WERI-Rb-1 (cell line): ENCODE data around the gene CD63.

ENCODE experiments used
- DNase-seq: peaks from one replicate; pipeline ENCODE4 v3.0.0-alpha.2; 2020
- H3K27ac ChIP-seq: fragments of 250-450 bp; sonication (Bioruptor Pico); 2 replicates; pipeline ENCODE4 v1.5.1; 2020; ENCODE audit warnings: mild to moderate bottlenecking, moderate library complexity
- H3K27me3 ChIP-seq: fragments of 250-450 bp; sonication (Bioruptor Pico); 2 replicates; pipeline ENCODE4 v1.5.1; 2021; ENCODE audit warnings: mild to moderate bottlenecking, low read depth, moderate library complexity; ENCODE audit not compliant: insufficient read depth, severe bottlenecking
- H3K36me3 ChIP-seq: fragments of 250-450 bp; sonication (Bioruptor Pico); 2 replicates; pipeline ENCODE4 v1.5.1; 2020; ENCODE audit warnings: mild to moderate bottlenecking, moderate library complexity
- H3K4me3 ChIP-seq: 2 replicates; pipeline ENCODE4 v1.5.1; 2011; ENCODE audit warnings: low read depth, mild to moderate bottlenecking, control low read depth, low read length
- H3K9me3 ChIP-seq: fragments of 250-450 bp; sonication (Bioruptor Pico); 2 replicates; pipeline ENCODE4 v1.5.1; 2021; ENCODE audit warnings: mild to moderate bottlenecking, moderate library complexity; ENCODE audit not compliant: severe bottlenecking
- CTCF ChIP-seq: IDR thresholded peaks from 2 replicates; pipeline ENCODE4 v1.5.1; 2011; ENCODE audit warnings: low read depth, mild to moderate bottlenecking, control low read depth, inconsistent platforms, low read length

The CD63 gene

DNA sequence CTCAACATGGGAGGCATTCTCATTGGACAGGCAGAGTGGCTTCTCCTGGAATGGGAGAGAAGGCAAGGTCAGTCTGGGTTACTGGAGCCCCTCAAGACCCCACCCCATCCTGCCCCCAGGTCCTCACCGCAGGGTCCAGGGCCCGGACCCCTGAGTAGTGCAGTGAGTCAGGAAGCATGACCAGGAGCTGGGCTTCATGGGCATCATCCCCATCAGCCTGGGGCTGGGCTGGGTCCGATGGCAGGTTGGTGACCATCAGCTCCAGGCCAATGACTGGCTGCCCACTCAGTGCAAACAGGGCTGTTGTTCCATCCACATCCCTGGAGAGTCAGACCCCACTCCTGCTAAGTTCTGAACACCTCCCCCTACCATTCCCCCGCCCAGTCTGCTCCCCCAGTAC is 34.2 kb downstream of the CD63 start:
- H3K27me3 ChIP-seq = no peaks in the 10 kb centered on the region
- H3K27ac ChIP-seq = no peak overlapping the region
- H3K36me3 ChIP-seq = peaks cover 5% of the 10 kb centered on the region; the same call in 1 of the 2 replicates
- H3K4me3 ChIP-seq = no peak overlapping the region
- DNase-seq = no peak
- TF ChIP-seq CTCF = no peak
- H3K9me3 ChIP-seq = no peaks in the 10 kb centered on the region

GRCh38 chr12:55694188-55694515 is 34.7 kb downstream of the CD63 start:
- H3K36me3 ChIP-seq = peaks cover 5% of the 10 kb centered on the region; the same call in 1 of the 2 replicates
- no peaks in the 10 kb centered on the region for H3K9me3 ChIP-seq
- no peak for TF ChIP-seq CTCF
- no peak overlapping the region for H3K4me3 ChIP-seq
- H3K27ac ChIP-seq = no peak overlapping the region
- no peaks in the 10 kb centered on the region for H3K27me3 ChIP-seq
- DNase-seq = no peak

GRCh38 chr12:55693323-55694187 is 35.3 kb downstream of the CD63 start:
- Histone ChIP-seq H3K4me3 (no peak overlapping the region), H3K27ac (no peak overlapping the region), H3K36me3 (peaks cover 5% of the 10 kb centered on the region; the same call in 1 of the 2 replicates), H3K9me3 (no peaks in the 10 kb centered on the region), H3K27me3 (no peaks in the 10 kb centered on the region)
- DNase-seq = no peak
- TF ChIP-seq CTCF = no peak

DNA sequence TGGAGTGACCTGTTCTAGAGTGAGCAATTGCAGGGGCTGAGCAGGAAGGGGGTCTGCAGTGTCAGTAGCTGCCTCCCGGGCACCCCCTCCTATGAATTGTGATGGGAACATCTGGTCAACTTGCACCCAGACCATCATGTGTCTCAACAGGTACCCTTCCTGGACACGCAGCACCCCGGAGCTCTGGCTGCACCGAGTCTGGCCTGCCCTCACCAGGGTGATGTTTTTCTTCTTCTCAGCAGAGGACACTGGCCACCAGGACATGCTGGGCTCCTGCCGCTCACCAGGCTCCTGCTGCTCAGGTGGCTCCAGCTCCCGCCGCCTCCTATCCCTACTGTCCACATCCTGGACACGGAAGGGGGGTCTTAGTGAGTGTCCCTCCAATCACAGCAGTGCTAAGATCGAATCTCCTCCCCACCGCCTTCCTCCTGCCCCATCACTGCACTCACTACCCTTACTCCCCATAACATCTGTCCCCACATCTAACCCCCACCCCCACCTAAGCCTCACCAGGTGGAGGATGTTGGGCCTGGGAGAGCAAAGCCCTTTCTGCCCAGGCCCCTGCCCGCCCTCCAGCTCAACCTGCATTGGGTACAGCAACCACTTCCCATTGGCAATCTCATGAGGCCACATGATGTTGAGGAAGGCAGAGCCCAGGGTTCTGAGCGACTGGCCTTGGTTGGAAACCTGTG is 36.0 kb downstream of the CD63 start:
- H3K27ac ChIP-seq = no peak overlapping the region
- H3K9me3 ChIP-seq = no peaks in the 10 kb centered on the region
- no peaks in the 10 kb centered on the region for H3K27me3 ChIP-seq
- TF ChIP-seq CTCF = no peak
- H3K4me3 ChIP-seq = no peak overlapping the region
- DNase-seq = no peak
- peaks cover 5% of the 10 kb centered on the region; the same call in 1 of the 2 replicates for H3K36me3 ChIP-seq

DNA sequence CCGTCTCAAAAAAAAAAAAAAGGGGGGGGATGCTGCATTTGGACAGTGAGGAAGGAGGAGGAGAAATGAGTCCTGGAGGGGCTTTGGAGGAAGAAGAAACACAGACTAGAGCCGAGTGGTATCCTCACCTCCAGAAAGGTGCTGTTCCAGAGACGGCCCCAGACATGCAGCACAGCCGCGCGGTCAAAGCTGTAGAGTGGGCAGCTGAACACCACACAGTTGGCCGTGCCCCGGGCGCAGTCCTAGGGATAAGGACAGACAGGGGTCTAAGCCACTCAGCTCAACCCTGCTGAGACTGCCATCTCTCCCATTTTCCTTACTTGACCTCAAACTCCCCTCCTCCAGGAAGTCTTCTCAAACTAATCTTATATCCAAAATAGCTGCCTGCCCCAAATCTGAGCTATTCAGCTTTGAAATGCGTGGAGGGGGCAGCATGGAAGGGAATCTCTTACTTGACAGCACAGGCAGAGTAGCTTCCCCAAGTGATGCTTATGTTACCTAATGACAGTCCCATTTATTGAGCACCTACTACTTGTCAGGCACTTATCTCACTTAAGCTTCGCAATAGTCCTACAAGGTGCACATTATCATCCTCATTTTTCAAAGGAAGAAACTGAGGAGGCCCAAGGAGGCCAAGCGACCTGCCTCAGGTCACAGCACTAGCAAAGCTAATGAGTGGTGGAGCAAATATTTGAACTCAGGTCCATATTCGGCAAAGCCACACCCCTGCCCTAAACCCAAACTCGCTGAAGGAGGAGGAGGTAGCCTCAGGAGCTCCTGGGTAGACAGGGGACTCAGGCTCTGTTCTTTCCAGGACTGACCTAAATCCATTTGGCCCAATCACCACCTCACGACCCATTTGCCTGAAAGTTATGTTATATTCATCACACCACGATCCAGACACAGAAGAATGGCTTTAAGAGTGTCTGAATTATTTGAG is 39.8 kb downstream of the CD63 start:
- H3K4me3 ChIP-seq = no peak overlapping the region
- TF ChIP-seq CTCF = no peak
- DNase-seq = no peak
- H3K9me3 ChIP-seq = no peaks in the 10 kb centered on the region
- H3K27ac ChIP-seq = no peak overlapping the region
- no peaks in the 10 kb centered on the region for H3K27me3 ChIP-seq
- H3K36me3 ChIP-seq = peaks cover 2% of the 10 kb centered on the region; the same call in 1 of the 2 replicates
